HepG2 (cell line): ENCODE measurements around the gene TSPAN9.

Experiments
- ATF1 ChIP-seq: IDR thresholded peaks from 2 replicates; pipeline ENCODE4 v1.6.1; 2016; ENCODE audit warnings: mild to moderate bottlenecking, control low read depth
- ATF6 ChIP-seq: sonication (generic); formaldehyde crosslinking; conservative IDR thresholded peaks from 2 replicates; pipeline ENCODE4 v1.4.0; 2020; ENCODE audit warnings: missing genetic modification reagents
- MAX ChIP-seq: IDR thresholded peaks from 2 replicates; pipeline ENCODE4 v1.6.1; 2012; ENCODE audit warnings: inconsistent platforms
- POLR2A ChIP-seq, 2 experiments: IDR thresholded peaks; 2 replicates each; pipeline ENCODE4 v1.6.1; 2011; ENCODE audit warnings: low read depth in 2 of 2, low read length in 2 of 2, mild to moderate bottlenecking in 1 of 2, moderate library complexity in 1 of 2; ENCODE audit not compliant: insufficient read depth in 1 of 2
- TIGD3 ChIP-seq: sonication (generic); formaldehyde crosslinking; IDR thresholded peaks from 2 replicates; pipeline ENCODE4 v1.5.1; 2020; ENCODE audit warnings: mild to moderate bottlenecking, missing genetic modification reagents, borderline replicate concordance
- ZNF253 ChIP-seq: sonication (generic); formaldehyde crosslinking; IDR thresholded peaks from 2 replicates; pipeline ENCODE4 v1.8.0; 2022; ENCODE audit warnings: mild to moderate bottlenecking, missing genetic modification reagents, borderline replicate concordance

- TF ChIP-seq ATF1 (CRISPR knock-in tag) (no peak), MAX (no peak), POLR2A (IDR thresholded peaks at IDR 0.05; ENCODE audit: insufficient read depth in 1 of 2, low read depth in 2 of 2, low read length in 2 of 2) (no peak), TIGD3 (CRISPR knock-in tag) (no peak), ATF6 (no peak), ZNF253 (CRISPR knock-in tag) (no peak)
These were observed 9.6 kb downstream of the TSPAN9 start for GRCh38 chr12:3086729-3087323.
